GM12891 (cell line): ENCODE data around the gene CD28.

Experiments used
- POLR2A ChIP-seq: IDR thresholded peaks from 2 replicates; pipeline ENCODE4 v1.6.1; 2011; ENCODE audit warnings: low read depth, low read length, control low read depth
- POLR2AphosphoS5 ChIP-seq: IDR thresholded peaks from 2 replicates; pipeline ENCODE4 v1.6.1; 2011; ENCODE audit warnings: low read depth, low read length, control low read depth

DNA sequence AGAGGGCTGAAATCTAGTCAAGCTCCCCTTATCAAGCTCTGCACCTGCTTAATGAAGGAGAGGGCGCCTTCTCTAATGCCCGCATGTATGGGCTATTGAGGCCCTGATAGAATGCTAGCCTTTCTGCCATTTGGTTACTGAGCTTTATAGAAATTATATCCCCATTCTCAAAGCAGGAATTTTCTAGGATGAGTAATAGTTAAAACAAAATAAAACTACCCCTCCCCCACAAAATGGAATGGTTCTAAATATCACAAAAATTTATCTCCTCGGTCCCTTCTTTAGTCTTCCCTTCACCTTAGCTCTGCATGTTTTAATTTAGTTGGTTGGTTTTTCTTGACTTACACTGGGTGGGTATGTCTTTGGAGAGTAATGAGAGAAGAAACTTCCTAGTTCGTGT is 37.7 kb downstream of the CD28 start:
- TF ChIP-seq POLR2AphosphoS5 (no peak), POLR2A (no peak)
